CD14-positive monocyte (primary cell): ENCODE results near the gene EFCC1. TPM values are rescaled to one million over a fixed set of nuclear protein-coding genes. Genes with fewer than 3 reads are reported as not detected.

Experiments
- DNase-seq, 3 donors: peaks; one replicate each; pipeline ENCODE4 v3.0.0-alpha.2; 2011 to 2022
- H2AFZ ChIP-seq: 2 replicates; pipeline ENCODE4 v1.6.0; 2012; ENCODE audit warnings: mild to moderate bottlenecking, low read depth, low read length, inconsistent platforms; ENCODE audit not compliant: insufficient read depth, poor library complexity, severe bottlenecking
- H3K27ac ChIP-seq, 2 donors: 1 replicate in 1 of 2; 2 replicates in 1 of 2; pipeline ENCODE4 v1.5.1; 2012 to 2013; ENCODE audit warnings: low read length in 2 of 2, control low read depth in 1 of 2, inconsistent platforms in 1 of 2, low read depth in 1 of 2, mild to moderate bottlenecking in 1 of 2
- H3K27me3 ChIP-seq, 2 donors: one replicate each; pipeline versions ENCODE4 v1.6.0 to v1.6.1; 2011 to 2013; ENCODE audit warnings: low read length in 2 of 2; ENCODE audit not compliant: control insufficient read depth in 2 of 2, insufficient read depth in 2 of 2
- H3K36me3 ChIP-seq, 2 donors: replicated peaks in 1 of 2; 1 replicate in 1 of 2; 2 replicates in 1 of 2; pipeline versions ENCODE4 v1.5.1 to v1.6.1; 2012 to 2013; ENCODE audit warnings: low read length in 2 of 2, control low read depth in 1 of 2, inconsistent platforms in 1 of 2, mild to moderate bottlenecking in 1 of 2; ENCODE audit not compliant: insufficient read depth in 2 of 2, control insufficient read depth in 1 of 2
- H3K4me1 ChIP-seq, 2 donors: 1 replicate in 1 of 2; 2 replicates in 1 of 2; pipeline versions ENCODE4 v1.5.1 to v1.6.1; 2012 to 2013; ENCODE audit warnings: low read length in 2 of 2, control low read depth in 1 of 2, inconsistent platforms in 1 of 2, mild to moderate bottlenecking in 1 of 2, moderate library complexity in 1 of 2; ENCODE audit not compliant: insufficient read depth in 2 of 2, control insufficient read depth in 1 of 2
- H3K4me2 ChIP-seq: replicated peaks from 2 replicates; pipeline ENCODE3; 2012; ENCODE audit warnings: low read length, moderate library complexity, mild to moderate bottlenecking; ENCODE audit not compliant: poor library complexity, severe bottlenecking; ENCODE audit errors: extremely low read depth
- H3K4me3 ChIP-seq, 3 experiments: fragments of 200-600 bp in 1 of 3; sonication (generic) in 1 of 3; replicated peaks in 1 of 3; 1 replicate in 2 of 3; 2 replicates in 1 of 3; pipeline ENCODE4 v1.5.1; 2011 to 2013; ENCODE audit warnings: low read length in 3 of 3, mild to moderate bottlenecking in 3 of 3, control low read depth in 2 of 3, low read depth in 2 of 3, inconsistent platforms in 1 of 3, moderate library complexity in 1 of 3
- H3K79me2 ChIP-seq: 2 replicates; pipeline ENCODE4 v1.6.0; 2012; ENCODE audit warnings: mild to moderate bottlenecking, control low read depth, inconsistent platforms, low read length, moderate library complexity; ENCODE audit not compliant: insufficient read depth
- H3K9ac ChIP-seq: 2 replicates; pipeline ENCODE4 v1.6.0; 2017; ENCODE audit warnings: low read length, mild to moderate bottlenecking; ENCODE audit not compliant: insufficient read depth, poor library complexity, severe bottlenecking
- H3K9me3 ChIP-seq, 2 donors: replicated peaks in 1 of 2; 1 replicate in 1 of 2; 2 replicates in 1 of 2; pipeline versions ENCODE4 v1.5.1 to v1.6.1; 2012 to 2013; ENCODE audit warnings: low read length in 2 of 2, control low read depth in 1 of 2; ENCODE audit not compliant: control insufficient read depth in 1 of 2, insufficient read depth in 1 of 2
- H4K20me1 ChIP-seq: 2 replicates; pipeline ENCODE4 v1.6.0; 2012; ENCODE audit warnings: mild to moderate bottlenecking, low read length, control low read depth, moderate library complexity; ENCODE audit not compliant: insufficient read depth
- H3K27ac Mint-ChIP-seq, 7 donors: one replicate each; pipeline ENCODE4 v1.8.0; 2020; ENCODE audit warnings: mild to moderate bottlenecking in 7 of 7, mixed read lengths in 7 of 7, moderate library complexity in 6 of 7, inconsistent platforms in 2 of 7
- H3K27me3 Mint-ChIP-seq, 3 donors: one replicate each; pipeline ENCODE4 v1.8.0; 2021 to 2022; ENCODE audit warnings: low read depth in 3 of 3, mild to moderate bottlenecking in 3 of 3, mixed read lengths in 3 of 3, moderate library complexity in 3 of 3, inconsistent platforms in 1 of 3
- H3K36me3 Mint-ChIP-seq, 2 donors: one replicate each; pipeline ENCODE4 v1.8.0; 2020; ENCODE audit warnings: mixed read lengths in 2 of 2, inconsistent platforms in 1 of 2, mild to moderate bottlenecking in 1 of 2
- H3K4me1 Mint-ChIP-seq: one replicate; pipeline ENCODE4 v1.8.0; 2020; ENCODE audit warnings: mild to moderate bottlenecking, mixed read lengths
- H3K4me3 Mint-ChIP-seq, 2 donors: one replicate each; pipeline ENCODE4 v1.8.0; 2020; ENCODE audit warnings: mild to moderate bottlenecking in 2 of 2, mixed read lengths in 2 of 2, moderate library complexity in 1 of 2
- H3K9me3 Mint-ChIP-seq, 7 donors: one replicate each; pipeline ENCODE4 v1.8.0; 2020 to 2022; ENCODE audit warnings: mixed read lengths in 7 of 7, mild to moderate bottlenecking in 6 of 7, moderate library complexity in 6 of 7, inconsistent platforms in 2 of 7
- WGBS: methylation state at CpG from one replicate; pipeline ENCODE4 v1.1.5; 2013; ENCODE audit warnings: missing lambda C conversion rate; ENCODE audit not compliant: insufficient coverage; 5-methylcytosine and 5-hydroxymethylcytosine counted together
- intact Hi-C, 2 donors: fragments of 100-400 bp; cut with micrococcal nuclease; formaldehyde crosslinking; loops; one replicate each; pipeline versions ENCODE4 v1.15.0 to v1.15.1; 2023
- polyA plus RNA-seq, 3 donors: library from polyadenylated mRNA; depleted of rRNA in 1 of 3; unstranded in 2 of 3; stranded (reverse) in 1 of 3; fragments of 300-500 nt in 2 of 3; fragments of >200 nt in 1 of 3; fragmentation: Illumina TruSeq in 2 of 3; gene quantifications; 1 replicate in 2 of 3; 2 replicates in 1 of 3; pipeline ENCODE4 v1.2.3, GENCODE V29; 2012 to 2021
- TF ChIP-seq, protein P1 (sequence below): fragments of 200-600 bp; IDR thresholded peaks from one replicate; pipeline ENCODE4 v1.8.0; 2022; ENCODE audit warnings: antibody characterized with exemption, mild to moderate bottlenecking

The EFCC1 gene
- polyA plus RNA-seq, 3 donors: 0.11 to 0.15 TPM; not detected in 1

DNA sequence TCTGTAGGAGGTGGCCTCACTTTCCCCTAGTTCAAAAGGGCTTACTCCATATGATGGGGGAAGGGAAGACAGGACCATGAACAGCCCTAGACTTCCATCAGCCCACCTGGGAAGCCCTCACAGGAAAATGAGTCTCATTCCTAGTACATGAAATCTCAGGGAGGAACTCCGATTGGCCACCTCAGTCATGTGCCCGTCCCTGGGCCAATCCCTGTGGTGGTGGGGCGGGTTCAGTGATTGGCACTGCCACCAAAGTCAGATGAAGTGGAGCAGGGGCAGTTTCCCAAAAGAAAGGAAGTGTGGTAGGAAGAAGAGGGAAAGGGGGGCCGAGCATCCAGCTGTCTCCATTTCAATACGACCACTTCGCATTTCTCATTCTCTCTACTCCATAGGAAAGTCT is 33.5 kb downstream of the EFCC1 start:
- TF ChIP-seq, protein P1, sequence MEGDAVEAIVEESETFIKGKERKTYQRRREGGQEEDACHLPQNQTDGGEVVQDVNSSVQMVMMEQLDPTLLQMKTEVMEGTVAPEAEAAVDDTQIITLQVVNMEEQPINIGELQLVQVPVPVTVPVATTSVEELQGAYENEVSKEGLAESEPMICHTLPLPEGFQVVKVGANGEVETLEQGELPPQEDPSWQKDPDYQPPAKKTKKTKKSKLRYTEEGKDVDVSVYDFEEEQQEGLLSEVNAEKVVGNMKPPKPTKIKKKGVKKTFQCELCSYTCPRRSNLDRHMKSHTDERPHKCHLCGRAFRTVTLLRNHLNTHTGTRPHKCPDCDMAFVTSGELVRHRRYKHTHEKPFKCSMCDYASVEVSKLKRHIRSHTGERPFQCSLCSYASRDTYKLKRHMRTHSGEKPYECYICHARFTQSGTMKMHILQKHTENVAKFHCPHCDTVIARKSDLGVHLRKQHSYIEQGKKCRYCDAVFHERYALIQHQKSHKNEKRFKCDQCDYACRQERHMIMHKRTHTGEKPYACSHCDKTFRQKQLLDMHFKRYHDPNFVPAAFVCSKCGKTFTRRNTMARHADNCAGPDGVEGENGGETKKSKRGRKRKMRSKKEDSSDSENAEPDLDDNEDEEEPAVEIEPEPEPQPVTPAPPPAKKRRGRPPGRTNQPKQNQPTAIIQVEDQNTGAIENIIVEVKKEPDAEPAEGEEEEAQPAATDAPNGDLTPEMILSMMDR: no peak
- H3K27ac ChIP-seq: no peak overlapping the region
- 90% methylated on average over 3 of the region's 6 CpGs for WGBS
- H3K9ac ChIP-seq: no peak overlapping the region
- no peak for DNase-seq
- intact Hi-C loops: no loop called here
- no peak overlapping the region for H3K4me3 Mint-ChIP-seq
- H3K4me1 Mint-ChIP-seq: peaks cover under 1% of the 10 kb centered on the region
- no peak overlapping the region for H3K4me3 ChIP-seq
- H3K9me3 ChIP-seq: peaks cover 0 to 6% of the 10 kb centered on the region in 2 donors
- H3K4me1 ChIP-seq: no peaks in the 10 kb centered on the region
- H3K9me3 Mint-ChIP-seq: peaks cover 0 to 6% (median 3%) of the 10 kb centered on the region in 7 donors
- no peak overlapping the region for H3K4me2 ChIP-seq
- no peaks in the 10 kb centered on the region for H3K79me2 ChIP-seq
- H3K36me3 Mint-ChIP-seq: no peaks in the 10 kb centered on the region
- no peaks in the 10 kb centered on the region for H3K27me3 ChIP-seq
- no peak overlapping the region for H2AFZ ChIP-seq
- no peaks in the 10 kb centered on the region for H3K36me3 ChIP-seq
- peaks cover 3 to 4% (median 4%) of the 10 kb centered on the region in 3 donors for H3K27me3 Mint-ChIP-seq
- H3K27ac Mint-ChIP-seq: no peak overlapping the region
- no peaks in the 10 kb centered on the region for H4K20me1 ChIP-seq

DNA sequence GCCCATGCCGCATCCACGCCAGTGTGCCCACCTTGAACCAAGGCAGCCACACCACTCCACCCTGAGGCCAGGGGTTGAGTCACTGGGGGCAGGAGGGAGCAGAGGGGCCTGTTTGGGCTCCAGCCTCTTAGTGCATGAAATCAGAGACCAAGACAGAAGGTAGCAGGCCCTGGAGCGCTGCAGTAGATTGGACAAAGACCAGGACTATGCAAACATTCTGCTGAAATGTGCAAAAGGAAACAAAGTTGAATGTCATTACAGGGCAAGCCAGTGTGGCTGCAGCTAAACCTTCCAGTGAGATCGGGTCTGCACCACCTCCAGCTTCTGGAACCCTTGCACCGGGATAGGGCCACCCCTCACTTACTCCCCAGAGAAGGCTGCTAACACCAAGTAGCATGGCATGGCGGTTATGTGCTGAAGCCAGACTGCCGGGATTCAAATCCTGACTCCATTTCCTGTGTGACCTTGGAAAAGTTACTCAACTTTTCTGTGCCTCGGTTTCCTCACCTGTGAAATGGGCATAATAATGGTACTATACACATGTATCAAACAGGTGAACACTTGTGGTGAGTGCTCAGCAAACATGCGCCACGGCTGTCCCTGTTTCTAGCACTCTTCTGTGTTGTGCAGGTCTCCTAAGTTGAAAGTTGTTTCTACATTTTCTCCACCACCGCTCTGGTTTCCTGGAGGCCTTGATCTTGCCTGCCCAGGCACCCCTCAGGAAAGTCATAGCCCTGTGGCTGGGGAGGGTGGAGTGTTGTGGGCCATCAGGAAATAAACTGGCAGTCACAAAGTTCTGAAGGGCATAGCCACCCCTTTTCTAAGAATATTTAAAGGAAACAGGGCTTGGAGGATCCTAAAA is 34.5 kb downstream of the EFCC1 start:
- Mint-ChIP-seq H3K27ac (peak overlapping the region in 1 of 7 donors; percentile 15), H3K9me3 (peaks cover 0 to under 1% (median 0%) of the 10 kb centered on the region in 7 donors), H3K36me3 (no peaks in the 10 kb centered on the region), H3K4me1 (peaks cover 4% of the 10 kb centered on the region), H3K4me3 (no peak overlapping the region), H3K27me3 (peaks cover 5 to 11% (median 9%) of the 10 kb centered on the region in 3 donors)
- no peak overlapping the region for H3K9ac ChIP-seq
- H3K79me2 ChIP-seq: no peaks in the 10 kb centered on the region
- H3K9me3 ChIP-seq: peaks cover 0 to 1% of the 10 kb centered on the region in 2 donors
- H3K4me2 ChIP-seq: no peak overlapping the region
- no peak for DNase-seq
- no peaks in the 10 kb centered on the region for H3K4me1 ChIP-seq
- no peak overlapping the region for H3K4me3 ChIP-seq
- 69% methylated on average over 6 of the region's 11 CpGs for WGBS
- H3K27me3 ChIP-seq: no peaks in the 10 kb centered on the region
- H4K20me1 ChIP-seq: no peaks in the 10 kb centered on the region
- TF ChIP-seq, protein P1: no peak
- intact Hi-C loops: no loop called here
- H3K36me3 ChIP-seq: no peaks in the 10 kb centered on the region
- no peak overlapping the region for H3K27ac ChIP-seq
- H2AFZ ChIP-seq: no peak overlapping the region
